Neural cell (in vitro differentiated cells): ENCODE measurements around the gene EID2. TPM values are rescaled to one million over a fixed set of nuclear protein-coding genes. Genes with fewer than 3 reads are reported as not detected.

Source experiments
- H2AFZ ChIP-seq: fragments of 200-600, 300-800 bp; sonication (generic), shearing (Covaris generic); 2 replicates; pipeline ENCODE4 v1.6.0; 2014; ENCODE audit warnings: low read depth, mild to moderate bottlenecking, antibody characterized with exemption, low read length, moderate library complexity
- H3F3A ChIP-seq: fragments of 200-600 bp; shearing (Covaris generic); 2 replicates; pipeline ENCODE4 v1.6.1; 2016; ENCODE audit warnings: mild to moderate bottlenecking, moderate library complexity, mixed read lengths, antibody characterized with exemption, low read length; ENCODE audit not compliant: insufficient read depth, poor library complexity, severe bottlenecking
- H3K27ac ChIP-seq: fragments of 200-600, 300-800 bp; sonication (generic), shearing (Covaris generic); 2 replicates; pipeline ENCODE4 v1.5.1; 2014; ENCODE audit warnings: mild to moderate bottlenecking, low read length, moderate library complexity
- H3K27me3 ChIP-seq: fragments of 300-800, 200-600 bp; sonication (generic), shearing (Covaris generic); 2 replicates; pipeline ENCODE4 v1.6.0; 2014; ENCODE audit warnings: mild to moderate bottlenecking, low read depth, low read length, moderate library complexity; ENCODE audit not compliant: insufficient read depth
- H3K36me3 ChIP-seq: fragments of 300-800, 200-600 bp; sonication (generic), shearing (Covaris generic); 2 replicates; pipeline ENCODE4 v1.5.1; 2014; ENCODE audit warnings: mild to moderate bottlenecking, antibody characterized with exemption, low read length, moderate library complexity; ENCODE audit not compliant: insufficient read depth
- H3K4me2 ChIP-seq: fragments of 300-800, 200-600 bp; sonication (generic), shearing (Covaris generic); 2 replicates; pipeline ENCODE4 v1.6.0; 2014; ENCODE audit warnings: mild to moderate bottlenecking, low read length
- H3K4me3 ChIP-seq: fragments of 300-800, 200-600 bp; sonication (generic), shearing (Covaris generic); 2 replicates; pipeline ENCODE4 v1.5.1; 2014; ENCODE audit warnings: mild to moderate bottlenecking, low read length, moderate library complexity
- H3K79me2 ChIP-seq: fragments of 200-600 bp; shearing (Covaris generic); replicated peaks from 2 replicates; pipeline ENCODE4 v1.6.0; 2014; ENCODE audit warnings: mild to moderate bottlenecking, low read length, moderate library complexity; ENCODE audit not compliant: insufficient read depth
- H3K9ac ChIP-seq: fragments of 300-800, 200-600 bp; sonication (generic), shearing (Covaris generic); 2 replicates; pipeline ENCODE4 v1.6.1; 2016; ENCODE audit warnings: mild to moderate bottlenecking, low read length, mixed read lengths
- H3K9me2 ChIP-seq: fragments of 200-600 bp; shearing (Covaris generic); 2 replicates; pipeline ENCODE4 v1.6.1; 2016; ENCODE audit warnings: mild to moderate bottlenecking, low read length, mixed read lengths; ENCODE audit not compliant: insufficient read depth
- H3K9me3 ChIP-seq: fragments of 200-600, 300-800 bp; sonication (generic), shearing (Covaris generic); 2 replicates; pipeline ENCODE4 v1.6.1; 2016; ENCODE audit warnings: mild to moderate bottlenecking, mixed run types, low read length, moderate library complexity, mixed read lengths
- H4K20me1 ChIP-seq: fragments of 200-600 bp; shearing (Covaris generic); 2 replicates; pipeline ENCODE4 v1.6.1; 2016; ENCODE audit warnings: mild to moderate bottlenecking, mixed run types; ENCODE audit not compliant: insufficient read depth
- CTCF ChIP-seq: fragments of 450-650 bp; IDR thresholded peaks from 2 replicates; pipeline ENCODE4 v1.5.1; 2014; ENCODE audit warnings: antibody characterized with exemption, mild to moderate bottlenecking, moderate library complexity; ENCODE audit not compliant: poor library complexity, severe bottlenecking
- EP300 ChIP-seq: fragments of 450-650 bp; conservative IDR thresholded peaks from 2 replicates; pipeline ENCODE4 v1.6.1; 2014; ENCODE audit warnings: antibody characterized with exemption, mild to moderate bottlenecking, moderate library complexity; ENCODE audit not compliant: poor library complexity, severe bottlenecking
- RAD21 ChIP-seq: fragments of 450-650 bp; conservative IDR thresholded peaks from 2 replicates; pipeline ENCODE4 v1.6.1; 2014; ENCODE audit warnings: antibody characterized with exemption, mild to moderate bottlenecking, moderate library complexity
- REST ChIP-seq: IDR thresholded peaks from 2 replicates; pipeline ENCODE4 v1.6.1; 2012; ENCODE audit warnings: borderline replicate concordance
- polyA plus RNA-seq: library from polyadenylated mRNA; depleted of rRNA; stranded (reverse); fragments of >200 nt; gene quantifications from 2 replicates; pipeline ENCODE4 v1.2.3, GENCODE V29; 2014

EID2 gene
- polyA plus RNA-seq, 1 donor from 2014 or later, result 47.4 TPM

GRCh38 chr19:39515551-39516191 is 24.3 kb downstream of the EID2 start:
- no peaks in the 10 kb centered on the region for H3K36me3 ChIP-seq
- H3K27me3 ChIP-seq, result peaks cover 39% of the 10 kb centered on the region
- no peaks in the 10 kb centered on the region for H3K9me3 ChIP-seq
- peak overlapping the region; percentile 26 for H3K9ac ChIP-seq
- H3K9me2 ChIP-seq, result no peaks in the 10 kb centered on the region
- H2AFZ ChIP-seq, result no peak overlapping the region
- H4K20me1 ChIP-seq, result no peaks in the 10 kb centered on the region
- H3K79me2 ChIP-seq, result no peaks in the 10 kb centered on the region
- no peak overlapping the region for H3K27ac ChIP-seq
- H3K4me3 ChIP-seq, result peak overlapping the region; percentile 62
- H3K4me2 ChIP-seq, result no peak overlapping the region
- TF ChIP-seq CTCF, result no peak
- no peak for TF ChIP-seq REST
- no peak for TF ChIP-seq RAD21
- no peaks in the 10 kb centered on the region for H3F3A ChIP-seq

- H3K27me3 ChIP-seq, result peaks cover 39% of the 10 kb centered on the region
- H3K9me2 ChIP-seq, result no peaks in the 10 kb centered on the region
- H3F3A ChIP-seq, result no peaks in the 10 kb centered on the region
- no peak within 1 kb of the TSS for H3K27ac ChIP-seq
- no peak within 1 kb of the TSS for H3K4me2 ChIP-seq
- TF ChIP-seq CTCF (peak; percentile 40), EP300 (no peak)
- H3K79me2 ChIP-seq, result no peaks in the 10 kb centered on the region
- no peak within 1 kb of the TSS for H2AFZ ChIP-seq
- H3K9ac ChIP-seq, result peak within 1 kb of the TSS; percentile 26
- H3K36me3 ChIP-seq, result no peaks in the 10 kb centered on the region
- peak within 1 kb of the TSS; percentile 62 for H3K4me3 ChIP-seq
- H3K9me3 ChIP-seq, result no peaks in the 10 kb centered on the region
- H4K20me1 ChIP-seq, result no peaks in the 10 kb centered on the region
Observed at GRCh38 chr19:39514840-39515550, 25.0 kb downstream of the EID2 start, which contains the start of gene SELENOV. SELENOV (plus strand) TSS chr19:39515139; CDS start chr19:39515213, 74 bp downstream.
